Measurements from ENCODE around the gene MRGPRX2. TPM values are rescaled to one million over a fixed set of nuclear protein-coding genes. Genes with fewer than 3 reads are reported as not detected.

The MRGPRX2 gene
- total RNA-seq, 2 experiments from 2014 or later: not detected

GRCh38 chr11:19100885-19101284 lies 40.4 kb upstream of the MRGPRX2 start:
- Histone ChIP-seq H3K4me3 (ENCODE audit: low read length) (no peak overlapping the region), H3K27ac (ENCODE audit: low read depth in 1 of 2, low read length in 2 of 2) (no peak overlapping the region), H3K4me1 (ENCODE audit: insufficient read depth, low read length) (no peaks in the 10 kb centered on the region), H3K36me3 (ENCODE audit: insufficient read depth, low read length) (no peaks in the 10 kb centered on the region), H3K27me3 (ENCODE audit: control insufficient read depth in 1 of 2, insufficient read depth in 2 of 2, low read length in 2 of 2) (peaks cover 2% of the 10 kb centered on the region in 2 experiments), H3K9me3 (ENCODE audit: control insufficient read depth in 1 of 2, insufficient read depth in 1 of 2, low read length in 2 of 2) (no peaks in the 10 kb centered on the region)
- no peak overlapping the region for H3K4me3 Mint-ChIP-seq
- H3K9me3 Mint-ChIP-seq: no peaks in the 10 kb centered on the region
- H3K27me3 Mint-ChIP-seq: peaks cover 45% of the 10 kb centered on the region
- TF ChIP-seq CTCF (IDR thresholded peaks at IDR 0.05): no peak
- DNase-seq (no peak), ATAC-seq (ENCODE audit: poor library complexity) (no peak)
- ChIA-PET CTCF (no interaction called here), POLR2A (no interaction called here)
- intact Hi-C loops (cut with DNase I, micrococcal nuclease): no loop called here
- H3K27ac Mint-ChIP-seq: no peak overlapping the region
- H3K36me3 Mint-ChIP-seq (ENCODE audit: low read depth): no peaks in the 10 kb centered on the region
- H3K4me1 Mint-ChIP-seq (ENCODE audit: low read depth): no peaks in the 10 kb centered on the region

DNA sequence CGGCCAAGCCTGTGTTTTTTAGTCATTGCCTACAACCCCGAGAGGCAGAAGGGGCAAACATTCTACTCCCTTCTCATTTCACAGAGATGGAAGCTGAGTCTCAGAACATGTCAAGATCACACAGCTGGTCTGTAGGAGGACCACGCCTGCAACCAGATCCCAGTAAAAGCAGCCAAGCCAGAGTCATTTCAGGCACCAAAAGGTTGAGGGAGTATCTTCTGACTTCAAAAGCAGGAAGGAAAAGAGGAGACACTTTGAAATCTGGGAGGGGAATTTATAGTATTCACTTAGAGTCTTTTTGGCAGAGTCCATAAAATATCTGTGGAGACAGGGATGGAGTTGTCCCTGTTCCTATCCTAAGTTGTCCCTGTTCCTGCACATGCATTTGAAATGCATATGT lies 38.6 kb upstream of the MRGPRX2 start:
- Mint-ChIP-seq H3K27me3 (peaks cover 53% of the 10 kb centered on the region), H3K36me3 (ENCODE audit: low read depth) (no peaks in the 10 kb centered on the region), H3K4me1 (ENCODE audit: low read depth) (no peaks in the 10 kb centered on the region), H3K4me3 (no peak overlapping the region), H3K27ac (no peak overlapping the region), H3K9me3 (no peaks in the 10 kb centered on the region)
- no peak for ATAC-seq (ENCODE audit: poor library complexity)
- Histone ChIP-seq H3K4me1 (ENCODE audit: insufficient read depth, low read length) (no peaks in the 10 kb centered on the region), H3K4me3 (ENCODE audit: low read length) (no peak overlapping the region), H3K27me3 (ENCODE audit: control insufficient read depth in 1 of 2, insufficient read depth in 2 of 2, low read length in 2 of 2) (peaks cover 3 to 5% of the 10 kb centered on the region in 2 experiments), H3K9me3 (ENCODE audit: control insufficient read depth in 1 of 2, insufficient read depth in 1 of 2, low read length in 2 of 2) (no peaks in the 10 kb centered on the region), H3K36me3 (ENCODE audit: insufficient read depth, low read length) (no peaks in the 10 kb centered on the region), H3K27ac (ENCODE audit: low read depth in 1 of 2, low read length in 2 of 2) (no peak overlapping the region)
- intact Hi-C loops (cut with DNase I, micrococcal nuclease): no loop called here
- POLR2A ChIA-PET: no interaction called here
- no peak for TF ChIP-seq CTCF (IDR thresholded peaks at IDR 0.05)
- DNase-seq: no peak
- CTCF ChIA-PET: no interaction called here

GRCh38 chr11:19094859-19095258 lies 34.3 kb upstream of the MRGPRX2 start:
- H3K27ac Mint-ChIP-seq: no peak overlapping the region
- CTCF ChIA-PET: no interaction called here
- H3K9me3 ChIP-seq (ENCODE audit: control insufficient read depth in 1 of 2, insufficient read depth in 1 of 2, low read length in 2 of 2): no peaks in the 10 kb centered on the region

More at GRCh38 chr11:19094859-19095258, 34.3 kb upstream of the MRGPRX2 start:
- DNase-seq (no peak), ATAC-seq (ENCODE audit: poor library complexity) (no peak)
- H3K27ac ChIP-seq (ENCODE audit: low read depth in 1 of 2, low read length in 2 of 2): no peak overlapping the region
- H3K4me1 ChIP-seq (ENCODE audit: insufficient read depth, low read length): no peaks in the 10 kb centered on the region
- Mint-ChIP-seq H3K9me3 (no peaks in the 10 kb centered on the region), H3K4me3 (no peak overlapping the region), H3K36me3 (ENCODE audit: low read depth) (no peaks in the 10 kb centered on the region), H3K4me1 (ENCODE audit: low read depth) (no peaks in the 10 kb centered on the region), H3K27me3 (peaks cover 66% of the 10 kb centered on the region)
- peaks cover 3 to 11% of the 10 kb centered on the region in 2 experiments for H3K27me3 ChIP-seq (ENCODE audit: control insufficient read depth in 1 of 2, insufficient read depth in 2 of 2, low read length in 2 of 2)
- no peak overlapping the region for H3K4me3 ChIP-seq (ENCODE audit: low read length)
- intact Hi-C loops (cut with DNase I, micrococcal nuclease): no loop called here
- H3K36me3 ChIP-seq (ENCODE audit: insufficient read depth, low read length): no peaks in the 10 kb centered on the region
- POLR2A ChIA-PET: no interaction called here
- no peak for TF ChIP-seq CTCF (IDR thresholded peaks at IDR 0.05)
